Endothelial cell of umbilical vein (primary cell): ENCODE results near the gene NMRK2. TPM values are rescaled to one million over a fixed set of nuclear protein-coding genes. Genes with fewer than 3 reads are reported as not detected.
"Not testable (repeated sequence)": the region's sequence is repeated elsewhere in the genome, so short reads cannot be mapped to it uniquely, and the experiment has no call there.

Source experiments
- BruUV-seq: library from RNA; stranded (reverse); fragments of 400-500 nt; replicated peaks from 2 replicates; lab custom pipeline; 2021; lab: Mats Ljungman, UMichigan
- CTCF ChIA-PET: fragments of 300-600, 350-600 bp; sonication (Branson Sonifier 250); formaldehyde crosslinking; loops from one replicate; lab custom pipeline; 2021; ENCODE audit warnings: antibody characterized with exemption, inconsistent platforms; lab: Charles Lee
- POLR2A ChIA-PET: fragments of 300-600, 350-600 bp; sonication (Branson Sonifier 250); formaldehyde crosslinking; loops from one replicate; lab custom pipeline; 2021; ENCODE audit warnings: antibody characterized with exemption, inconsistent platforms; lab: Charles Lee
- DNase-seq: peaks from one replicate; pipeline ENCODE4 v3.0.0-alpha.2; 2011; ENCODE audit warnings: low read depth, low spot score
- FAIRE-seq: peaks from 2 replicates; lab custom pipeline; 2011; peaks lifted over from hg19 to GRCh38; lab: Jason Lieb, UNC
- H2AFZ ChIP-seq: 2 replicates; pipeline ENCODE4 v1.6.0; 2012; ENCODE audit warnings: low read depth, low read length, control low read depth, inconsistent platforms
- H3K27ac ChIP-seq: 2 replicates; pipeline ENCODE4 v1.5.1; 2011; ENCODE audit warnings: low read depth, mild to moderate bottlenecking, control low read depth, low read length, moderate library complexity; ENCODE audit not compliant: insufficient read depth
- H3K27me3 ChIP-seq, 2 experiments: 2 replicates each; pipeline versions ENCODE4 v1.6.0 to v1.6.1; 2011; ENCODE audit warnings: low read length in 2 of 2, mixed read lengths in 1 of 2; ENCODE audit not compliant: control insufficient read depth in 2 of 2, insufficient read depth in 2 of 2
- H3K36me3 ChIP-seq, 2 experiments: 2 replicates in 1 of 2; 3 replicates in 1 of 2; pipeline ENCODE4 v1.5.1; 2011; ENCODE audit warnings: low read length in 2 of 2, mild to moderate bottlenecking in 1 of 2, moderate library complexity in 1 of 2; ENCODE audit not compliant: control insufficient read depth in 2 of 2, insufficient read depth in 2 of 2; ENCODE audit errors: extremely low read depth in 1 of 2
- H3K4me1 ChIP-seq: 3 replicates; pipeline ENCODE4 v1.5.1; 2011; ENCODE audit warnings: mild to moderate bottlenecking, low read length; ENCODE audit not compliant: control insufficient read depth, insufficient read depth; ENCODE audit errors: extremely low read depth
- H3K4me2 ChIP-seq: 2 replicates; pipeline ENCODE4 v1.6.1; 2011; ENCODE audit warnings: low read length, control low read depth, mixed read lengths; ENCODE audit not compliant: insufficient read depth
- H3K4me3 ChIP-seq, 3 experiments: fragments of 200-600 bp in 1 of 3; sonication (generic), shearing (Covaris generic) in 1 of 3; replicated peaks in 1 of 3; 2 replicates each; pipeline ENCODE4 v1.5.1; 2011 to 2016; ENCODE audit warnings: control low read depth in 3 of 3, low read length in 3 of 3, mild to moderate bottlenecking in 2 of 3, inconsistent platforms in 1 of 3, low read depth in 1 of 3, moderate library complexity in 1 of 3; ENCODE audit not compliant: insufficient read depth in 1 of 3
- H3K79me2 ChIP-seq: 2 replicates; pipeline ENCODE4 v1.6.0; 2012; ENCODE audit warnings: low read length, inconsistent platforms; ENCODE audit not compliant: control insufficient read depth, insufficient read depth
- H3K9ac ChIP-seq: replicated peaks from 2 replicates; pipeline ENCODE3; 2011; ENCODE audit warnings: low read length, control low read depth; ENCODE audit not compliant: insufficient read depth; ENCODE audit errors: extremely low read depth
- H3K9me1 ChIP-seq: replicated peaks from 3 replicates; pipeline ENCODE4 v1.6.0; 2011; ENCODE audit warnings: mild to moderate bottlenecking, low read length; ENCODE audit not compliant: control insufficient read depth, insufficient read depth; ENCODE audit errors: extremely low read depth
- H3K9me3 ChIP-seq: replicated peaks from 2 replicates; pipeline ENCODE4 v1.5.1; 2012; ENCODE audit warnings: low read length, inconsistent platforms; ENCODE audit not compliant: control insufficient read depth, insufficient read depth
- H4K20me1 ChIP-seq: replicated peaks from 2 replicates; pipeline ENCODE3; 2011; ENCODE audit warnings: mild to moderate bottlenecking, low read length; ENCODE audit not compliant: control insufficient read depth, insufficient read depth; ENCODE audit errors: extremely low read depth
- EZH2 ChIP-seq: IDR thresholded peaks from 2 replicates; pipeline ENCODE4 v1.6.1; 2012; ENCODE audit warnings: borderline replicate concordance, low read depth, mild to moderate bottlenecking, moderate library complexity, low read length, inconsistent platforms; ENCODE audit not compliant: severe bottlenecking
- FOS ChIP-seq: IDR thresholded peaks from 2 replicates; pipeline ENCODE4 v1.6.1; 2011; ENCODE audit warnings: mild to moderate bottlenecking, low read length, moderate library complexity, borderline replicate concordance; ENCODE audit not compliant: insufficient read depth
- GATA2 ChIP-seq: IDR thresholded peaks from 2 replicates; pipeline ENCODE4 v1.7.0; 2011; ENCODE audit warnings: low read depth, mild to moderate bottlenecking, moderate library complexity, mixed read lengths, low read length; ENCODE audit not compliant: insufficient read length, insufficient read depth
- POLR2A ChIP-seq: IDR thresholded peaks from 2 replicates; pipeline ENCODE4 v1.6.1; 2012; ENCODE audit warnings: low read depth, mild to moderate bottlenecking, control low read depth, low read length
- POLR2AphosphoS5 ChIP-seq: IDR thresholded peaks from 2 replicates; pipeline ENCODE4 v1.6.1; 2012; ENCODE audit warnings: low read depth, mild to moderate bottlenecking, control low read depth, low read length, moderate library complexity; ENCODE audit not compliant: insufficient read depth
- dilution Hi-C: fragments of 300-500 bp; cut with MboI; formaldehyde crosslinking; loops from one replicate; pipeline ENCODE4 v1.15.0; 2019; ENCODE audit warnings: low sequenced_read_pairs; ENCODE audit not compliant: extremely low pct_ligation_motif_present
- intact Hi-C: fragments of 100-400 bp; cut with micrococcal nuclease; formaldehyde crosslinking; loops from one replicate; pipeline ENCODE4 v1.10.0; 2022
- polyA plus RNA-seq, 4 experiments: library from polyadenylated mRNA; depleted of rRNA in 3 of 4; stranded (reverse) in 3 of 4; unstranded in 1 of 4; fragments of >200 nt; gene quantifications; 2 replicates each; pipeline versions ENCODE4 v1.2.1 to v1.2.3, GENCODE V29; 2011 to 2012; ENCODE audit warnings: missing spikeins in 1 of 4
- total RNA-seq: library from RNA; stranded (reverse); gene quantifications from 2 replicates; pipeline ENCODE4 v1.2.3, GENCODE V29; 2021
- TF ChIP-seq, protein P1 (sequence below), 2 donors: IDR thresholded peaks; 1 replicate in 1 of 2; 2 replicates in 1 of 2; pipeline ENCODE4 v1.5.1; 2011; ENCODE audit warnings: low read length in 2 of 2, mild to moderate bottlenecking in 2 of 2, moderate library complexity in 2 of 2, control low read depth in 1 of 2, inconsistent platforms in 1 of 2, low read depth in 1 of 2; ENCODE audit not compliant: insufficient read depth in 1 of 2; ENCODE audit errors: extremely low read depth in 1 of 2
- TF ChIP-seq, protein P2 (sequence below): IDR thresholded peaks from 2 replicates; pipeline ENCODE4 v1.6.1; 2011; ENCODE audit not compliant: insufficient read depth, insufficient read length

NMRK2 gene
- total and polyA plus RNA-seq, 2 donors (not counting 3 experiments of a cell fraction or from before 2014, with no cell fraction given) = not detected

DNA sequence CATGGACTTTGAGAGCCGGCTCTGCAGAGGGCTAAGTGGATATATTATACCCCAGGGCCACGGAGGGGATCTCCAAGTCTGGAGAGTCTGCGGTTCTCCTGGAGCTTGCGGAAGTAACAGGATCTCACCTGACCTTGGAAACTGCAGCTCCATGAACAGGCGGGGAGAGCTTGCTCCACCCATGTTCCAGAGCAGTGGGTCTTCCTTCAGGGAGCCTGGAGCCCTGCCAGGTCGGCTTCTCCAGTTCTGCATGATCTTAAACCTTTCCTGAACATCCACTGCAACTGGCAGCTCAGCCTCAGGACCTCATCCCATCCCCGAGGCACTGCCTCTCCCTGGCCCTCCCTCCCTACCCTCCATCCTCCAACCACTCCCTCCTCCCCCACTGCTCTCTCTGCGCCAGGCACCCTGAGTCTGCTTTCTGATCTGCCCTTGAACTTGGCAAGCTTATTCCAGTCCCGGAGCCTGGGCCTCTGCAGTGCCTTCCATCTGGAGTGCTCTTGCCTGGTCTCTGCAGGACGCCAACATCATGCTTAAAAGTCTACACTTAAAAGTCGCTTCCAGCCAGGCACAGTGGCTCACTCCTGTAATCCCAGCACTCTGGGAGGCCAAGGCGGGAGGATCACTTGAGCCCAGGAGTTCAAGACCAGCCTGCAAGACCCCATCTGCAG is 39.2 kb upstream of the NMRK2 start:
- Histone ChIP-seq H3K36me3 (no peaks in the 10 kb centered on the region), H3K4me3 (no peak overlapping the region), H3K79me2 (no peaks in the 10 kb centered on the region), H3K9me3 (no peaks in the 10 kb centered on the region), H3K4me2 (no peak overlapping the region), H3K9ac (no peak overlapping the region), H2AFZ (no peak overlapping the region), H4K20me1 (no peaks in the 10 kb centered on the region), H3K27ac (no peak overlapping the region), H3K27me3 (no peaks in the 10 kb centered on the region), H3K4me1 (no peaks in the 10 kb centered on the region), H3K9me1 (no peaks in the 10 kb centered on the region)
- ChIA-PET CTCF (no interaction called here), POLR2A (no interaction called here)
- DNase-seq (no peak), FAIRE-seq (no peak)
- intact Hi-C loops (no loop called here), dilution Hi-C loops (no loop called here)
- no TSS peak for BruUV-seq
- no peak for TF ChIP-seq GATA2
- no peak for TF ChIP-seq FOS
- TF ChIP-seq, protein P1, sequence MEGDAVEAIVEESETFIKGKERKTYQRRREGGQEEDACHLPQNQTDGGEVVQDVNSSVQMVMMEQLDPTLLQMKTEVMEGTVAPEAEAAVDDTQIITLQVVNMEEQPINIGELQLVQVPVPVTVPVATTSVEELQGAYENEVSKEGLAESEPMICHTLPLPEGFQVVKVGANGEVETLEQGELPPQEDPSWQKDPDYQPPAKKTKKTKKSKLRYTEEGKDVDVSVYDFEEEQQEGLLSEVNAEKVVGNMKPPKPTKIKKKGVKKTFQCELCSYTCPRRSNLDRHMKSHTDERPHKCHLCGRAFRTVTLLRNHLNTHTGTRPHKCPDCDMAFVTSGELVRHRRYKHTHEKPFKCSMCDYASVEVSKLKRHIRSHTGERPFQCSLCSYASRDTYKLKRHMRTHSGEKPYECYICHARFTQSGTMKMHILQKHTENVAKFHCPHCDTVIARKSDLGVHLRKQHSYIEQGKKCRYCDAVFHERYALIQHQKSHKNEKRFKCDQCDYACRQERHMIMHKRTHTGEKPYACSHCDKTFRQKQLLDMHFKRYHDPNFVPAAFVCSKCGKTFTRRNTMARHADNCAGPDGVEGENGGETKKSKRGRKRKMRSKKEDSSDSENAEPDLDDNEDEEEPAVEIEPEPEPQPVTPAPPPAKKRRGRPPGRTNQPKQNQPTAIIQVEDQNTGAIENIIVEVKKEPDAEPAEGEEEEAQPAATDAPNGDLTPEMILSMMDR (IDR thresholded peaks at IDR 0.05; ENCODE audit: extremely low read depth in 1 of 2, insufficient read depth in 1 of 2, low read depth in 1 of 2, low read length in 2 of 2) = no peak
- no peak for TF ChIP-seq POLR2A
- TF ChIP-seq POLR2AphosphoS5 = no peak
- TF ChIP-seq, protein P2, sequence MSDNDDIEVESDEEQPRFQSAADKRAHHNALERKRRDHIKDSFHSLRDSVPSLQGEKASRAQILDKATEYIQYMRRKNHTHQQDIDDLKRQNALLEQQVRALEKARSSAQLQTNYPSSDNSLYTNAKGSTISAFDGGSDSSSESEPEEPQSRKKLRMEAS = no peak
- TF ChIP-seq EZH2 = no peak

DNA sequence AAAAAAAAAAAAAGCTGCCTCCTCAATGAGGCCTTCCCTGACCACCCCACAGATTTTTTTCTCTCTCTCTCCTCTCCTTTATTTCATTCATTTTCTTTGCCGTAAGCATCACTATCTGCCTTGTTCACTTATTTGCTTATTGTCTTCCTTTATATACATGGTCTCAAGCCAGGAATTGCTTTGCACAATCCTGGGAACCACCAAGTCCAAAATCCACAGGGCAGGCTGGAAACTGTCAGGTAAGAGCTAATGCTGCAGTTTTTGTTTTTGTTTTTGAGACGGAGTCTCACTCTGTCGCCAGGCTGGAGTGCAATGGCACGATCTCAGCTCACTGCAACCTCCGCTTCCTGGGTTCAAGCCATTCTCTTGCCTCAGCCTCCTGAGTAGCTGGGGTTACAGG is 37.9 kb upstream of the NMRK2 start:
- H3K9me3 ChIP-seq, H3K36me3 ChIP-seq, POLR2A ChIA-PET, H3K4me2 ChIP-seq, H4K20me1 ChIP-seq, H3K9me1 ChIP-seq, intact Hi-C loops, H3K4me3 ChIP-seq, FAIRE-seq, H3K9ac ChIP-seq, CTCF ChIA-PET, dilution Hi-C loops, H3K27ac ChIP-seq, H3K79me2 ChIP-seq, H3K4me1 ChIP-seq, H2AFZ ChIP-seq, H3K27me3 ChIP-seq, BruUV-seq, DNase-seq: not testable (repeated sequence)
